Neural cell (in vitro differentiated cells): ENCODE results near the gene SERPINE1. TPM values are rescaled to one million over a fixed set of nuclear protein-coding genes. Genes with fewer than 3 reads are reported as not detected.

Source experiments
- H2AFZ ChIP-seq: fragments of 200-600, 300-800 bp; sonication (generic), shearing (Covaris generic); 2 replicates; pipeline ENCODE4 v1.6.0; 2014; ENCODE audit warnings: low read depth, mild to moderate bottlenecking, antibody characterized with exemption, low read length, moderate library complexity
- H3F3A ChIP-seq: fragments of 200-600 bp; shearing (Covaris generic); 2 replicates; pipeline ENCODE4 v1.6.1; 2016; ENCODE audit warnings: mild to moderate bottlenecking, moderate library complexity, mixed read lengths, antibody characterized with exemption, low read length; ENCODE audit not compliant: insufficient read depth, poor library complexity, severe bottlenecking
- H3K27ac ChIP-seq: fragments of 200-600, 300-800 bp; sonication (generic), shearing (Covaris generic); 2 replicates; pipeline ENCODE4 v1.5.1; 2014; ENCODE audit warnings: mild to moderate bottlenecking, low read length, moderate library complexity
- H3K27me3 ChIP-seq: fragments of 300-800, 200-600 bp; sonication (generic), shearing (Covaris generic); 2 replicates; pipeline ENCODE4 v1.6.0; 2014; ENCODE audit warnings: mild to moderate bottlenecking, low read depth, low read length, moderate library complexity; ENCODE audit not compliant: insufficient read depth
- H3K36me3 ChIP-seq: fragments of 300-800, 200-600 bp; sonication (generic), shearing (Covaris generic); 2 replicates; pipeline ENCODE4 v1.5.1; 2014; ENCODE audit warnings: mild to moderate bottlenecking, antibody characterized with exemption, low read length, moderate library complexity; ENCODE audit not compliant: insufficient read depth
- H3K4me2 ChIP-seq: fragments of 300-800, 200-600 bp; sonication (generic), shearing (Covaris generic); 2 replicates; pipeline ENCODE4 v1.6.0; 2014; ENCODE audit warnings: mild to moderate bottlenecking, low read length
- H3K4me3 ChIP-seq: fragments of 300-800, 200-600 bp; sonication (generic), shearing (Covaris generic); 2 replicates; pipeline ENCODE4 v1.5.1; 2014; ENCODE audit warnings: mild to moderate bottlenecking, low read length, moderate library complexity
- H3K79me2 ChIP-seq: fragments of 200-600 bp; shearing (Covaris generic); replicated peaks from 2 replicates; pipeline ENCODE4 v1.6.0; 2014; ENCODE audit warnings: mild to moderate bottlenecking, low read length, moderate library complexity; ENCODE audit not compliant: insufficient read depth
- H3K9ac ChIP-seq: fragments of 300-800, 200-600 bp; sonication (generic), shearing (Covaris generic); 2 replicates; pipeline ENCODE4 v1.6.1; 2016; ENCODE audit warnings: mild to moderate bottlenecking, low read length, mixed read lengths
- H3K9me2 ChIP-seq: fragments of 200-600 bp; shearing (Covaris generic); 2 replicates; pipeline ENCODE4 v1.6.1; 2016; ENCODE audit warnings: mild to moderate bottlenecking, low read length, mixed read lengths; ENCODE audit not compliant: insufficient read depth
- H3K9me3 ChIP-seq: fragments of 200-600, 300-800 bp; sonication (generic), shearing (Covaris generic); 2 replicates; pipeline ENCODE4 v1.6.1; 2016; ENCODE audit warnings: mild to moderate bottlenecking, mixed run types, low read length, moderate library complexity, mixed read lengths
- H4K20me1 ChIP-seq: fragments of 200-600 bp; shearing (Covaris generic); 2 replicates; pipeline ENCODE4 v1.6.1; 2016; ENCODE audit warnings: mild to moderate bottlenecking, mixed run types; ENCODE audit not compliant: insufficient read depth
- CTCF ChIP-seq: fragments of 450-650 bp; IDR thresholded peaks from 2 replicates; pipeline ENCODE4 v1.5.1; 2014; ENCODE audit warnings: antibody characterized with exemption, mild to moderate bottlenecking, moderate library complexity; ENCODE audit not compliant: poor library complexity, severe bottlenecking
- EP300 ChIP-seq: fragments of 450-650 bp; conservative IDR thresholded peaks from 2 replicates; pipeline ENCODE4 v1.6.1; 2014; ENCODE audit warnings: antibody characterized with exemption, mild to moderate bottlenecking, moderate library complexity; ENCODE audit not compliant: poor library complexity, severe bottlenecking
- MXI1 ChIP-seq: fragments of 450-650 bp; conservative IDR thresholded peaks from 2 replicates; pipeline ENCODE4 v1.6.1; 2014; ENCODE audit warnings: antibody characterized with exemption, mild to moderate bottlenecking; ENCODE audit not compliant: poor library complexity, severe bottlenecking
- POLR2AphosphoS5 ChIP-seq: IDR thresholded peaks from 2 replicates; pipeline ENCODE4 v1.6.1; 2012
- REST ChIP-seq: IDR thresholded peaks from 2 replicates; pipeline ENCODE4 v1.6.1; 2012; ENCODE audit warnings: borderline replicate concordance
- SMC3 ChIP-seq: fragments of 450-650 bp; conservative IDR thresholded peaks from 2 replicates; pipeline ENCODE4 v1.6.1; 2014; ENCODE audit warnings: antibody characterized with exemption, mild to moderate bottlenecking, moderate library complexity; ENCODE audit not compliant: poor library complexity
- TAF1 ChIP-seq: IDR thresholded peaks from 2 replicates; pipeline ENCODE4 v1.6.1; 2012; ENCODE audit warnings: low read depth
- polyA plus RNA-seq: library from polyadenylated mRNA; depleted of rRNA; stranded (reverse); fragments of >200 nt; gene quantifications from 2 replicates; pipeline ENCODE4 v1.2.3, GENCODE V29; 2014

Gene SERPINE1
- polyA plus RNA-seq, 1 donor from 2014 or later: 0.12 TPM

- H2AFZ ChIP-seq: no peak within 1 kb of the TSS
- no peaks in the 10 kb centered on the region for H4K20me1 ChIP-seq
- peak within 1 kb of the TSS; percentile 93 for H3K27ac ChIP-seq
- no peaks in the 10 kb centered on the region for H3K36me3 ChIP-seq
- H3K9ac ChIP-seq: peak within 1 kb of the TSS; percentile 94
- TF ChIP-seq CTCF (no peak), REST (peak; percentile 99), MXI1 (peak; percentile 77), POLR2AphosphoS5 (peak; percentile 99), TAF1 (peak; percentile 95), SMC3 (no peak), EP300 (peak; percentile 43)
- H3K79me2 ChIP-seq: no peaks in the 10 kb centered on the region
- H3K27me3 ChIP-seq: peaks cover 37% of the 10 kb centered on the region
- H3K4me3 ChIP-seq: peak within 1 kb of the TSS; percentile 94
- no peaks in the 10 kb centered on the region for H3K9me2 ChIP-seq
- H3F3A ChIP-seq: no peaks in the 10 kb centered on the region
- H3K9me3 ChIP-seq: no peaks in the 10 kb centered on the region
- H3K4me2 ChIP-seq: peak within 1 kb of the TSS; percentile 97
Measured at GRCh38 chr7:101165075-101165957, 38.4 kb downstream of the SERPINE1 start, which contains the start of gene VGF. Gene VGF (minus strand): TSS chr7:101165569. CDS start chr7:101164843, 726 bp downstream.

GRCh38 chr7:101165958-101166647, 39.2 kb downstream of the SERPINE1 start:
- Histone ChIP-seq H3K9me2 (no peaks in the 10 kb centered on the region), H3K27ac (peak overlapping the region; percentile 93), H3F3A (no peaks in the 10 kb centered on the region), H3K79me2 (no peaks in the 10 kb centered on the region), H4K20me1 (no peaks in the 10 kb centered on the region), H3K4me3 (peak overlapping the region; percentile 94), H3K27me3 (peaks cover 45% of the 10 kb centered on the region), H3K4me2 (peak overlapping the region; percentile 97), H3K36me3 (no peaks in the 10 kb centered on the region), H3K9me3 (no peaks in the 10 kb centered on the region), H3K9ac (peak overlapping the region; percentile 93), H2AFZ (no peak overlapping the region)
- TF ChIP-seq MXI1 (no peak), CTCF (peak; percentile 11), TAF1 (peak; percentile 27)
